Right atrium auricular region (tissue), 2 donors: Measurements from ENCODE around the gene AMACR. TPM values are rescaled to one million over a fixed set of nuclear protein-coding genes. Genes with fewer than 3 reads are reported as not detected.

ENCODE experiments used
- DNase-seq: peaks from one replicate; pipeline ENCODE4 v3.0.0-alpha.2; 2019; ENCODE audit warnings: low spot score
- H3K27ac ChIP-seq, 2 donors: fragments of 200-600 bp; sonication (generic); 1 replicate in 1 of 2; 2 replicates in 1 of 2; pipeline ENCODE4 v1.5.1; 2016 to 2019
- H3K27me3 ChIP-seq, 2 donors: fragments of 200-600 bp; sonication (generic); one replicate each; pipeline versions ENCODE4 v1.5.1 to v1.6.0; 2017 to 2019
- H3K36me3 ChIP-seq: fragments of 200-600 bp; sonication (generic); one replicate; pipeline ENCODE4 v1.5.1; 2016
- H3K4me1 ChIP-seq, 2 donors: fragments of 200-600 bp; sonication (generic); one replicate each; pipeline versions ENCODE4 v1.5.1 to v1.6.0; 2017 to 2019
- H3K4me3 ChIP-seq, 2 donors: fragments of 200-600 bp; sonication (generic); 1 replicate in 1 of 2; 2 replicates in 1 of 2; pipeline ENCODE4 v1.5.1; 2017 to 2019; ENCODE audit warnings: mild to moderate bottlenecking in 1 of 2, moderate library complexity in 1 of 2
- H3K9me3 ChIP-seq, 2 donors: fragments of 200-600 bp; sonication (generic); one replicate each; pipeline ENCODE4 v1.5.1; 2019
- CTCF ChIP-seq, 2 donors: fragments of 200-600 bp; sonication (generic); IDR thresholded peaks; one replicate each; pipeline ENCODE4 v1.5.1; 2019; ENCODE audit warnings: antibody characterized with exemption in 2 of 2
- total RNA-seq, 2 donors: library from RNA; depleted of rRNA; stranded (reverse); fragments of >200 nt; gene quantifications; one replicate each; pipeline ENCODE4 v1.1.0, GENCODE V29; 2016

The AMACR gene
- total RNA-seq, 2 donors from 2014 or later: 4.1 to 12.6 TPM

DNA sequence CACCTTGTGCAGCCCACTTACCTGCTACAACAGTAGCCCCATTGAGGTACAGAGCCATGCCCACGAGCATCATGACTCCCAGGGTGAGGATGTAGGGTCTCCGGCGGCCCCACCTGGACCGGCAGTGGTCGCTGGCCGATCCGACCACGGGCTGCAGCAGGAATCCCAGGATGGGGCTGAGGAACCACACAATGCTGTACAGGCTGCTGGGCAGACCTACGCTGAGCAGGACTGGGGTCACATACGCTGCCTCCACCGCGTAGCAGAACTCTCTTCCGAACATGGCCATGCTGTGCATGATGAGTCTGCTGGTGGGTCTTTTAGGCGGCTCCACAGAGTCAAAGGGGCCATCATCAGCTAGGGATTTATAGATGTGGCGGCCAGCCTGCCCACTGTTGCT lies 23.7 kb downstream of the AMACR start:
- Histone ChIP-seq H3K4me3 (no peak overlapping the region), H3K27ac (no peak overlapping the region)

DNA sequence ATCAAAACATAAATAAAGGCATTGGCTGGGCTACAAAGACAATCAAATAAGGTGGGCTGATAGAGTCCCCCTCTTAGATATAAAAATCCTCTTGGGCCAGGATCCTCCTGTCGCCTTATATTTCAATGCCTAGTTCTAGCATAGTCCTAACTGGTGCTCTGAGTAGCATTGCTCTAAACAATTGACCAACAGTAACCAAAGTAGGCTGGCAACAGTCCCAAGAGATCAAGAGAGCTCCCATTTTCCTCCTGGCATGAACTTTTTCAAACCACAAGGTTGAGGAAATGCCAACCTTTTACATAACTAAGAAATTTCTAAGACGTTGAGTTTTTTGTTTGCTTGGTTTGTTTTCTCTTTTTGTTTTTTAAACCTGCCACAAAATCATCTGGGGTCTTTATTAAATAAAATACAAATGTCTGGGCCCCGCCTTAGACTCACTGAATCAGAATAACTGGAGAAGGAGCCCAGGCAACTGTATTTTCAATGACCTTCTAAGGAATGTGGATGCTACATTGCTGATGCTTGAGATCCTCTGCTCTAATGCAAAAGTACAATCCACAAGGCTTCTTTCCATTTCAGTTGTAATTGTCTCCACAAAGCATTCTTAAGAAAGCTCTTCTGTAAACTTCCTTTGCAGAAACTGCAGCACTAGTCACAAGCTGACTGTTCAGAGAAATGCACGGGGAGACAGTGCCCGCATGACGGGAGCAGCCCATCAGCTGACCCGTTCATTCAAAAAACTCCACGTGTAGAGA lies 26.3 kb downstream of the AMACR start:
- TF ChIP-seq CTCF (IDR thresholded peaks at IDR 0.05): no peak
- DNase-seq: no peak
- Histone ChIP-seq H3K4me1 (no peaks in the 10 kb centered on the region), H3K27ac (no peak overlapping the region), H3K27me3 (no peaks in the 10 kb centered on the region), H3K4me3 (no peak overlapping the region), H3K9me3 (no peaks in the 10 kb centered on the region), H3K36me3 (no peaks in the 10 kb centered on the region)

More for the DNA sequence above, 23.7 kb downstream of the AMACR start:
- H3K4me1 ChIP-seq: no peaks in the 10 kb centered on the region
- no peaks in the 10 kb centered on the region for H3K9me3 ChIP-seq
- DNase-seq: no peak
- no peak for TF ChIP-seq CTCF (IDR thresholded peaks at IDR 0.05)
- H3K27me3 ChIP-seq: no peaks in the 10 kb centered on the region
- H3K36me3 ChIP-seq: peaks cover 14% of the 10 kb centered on the region

- Histone ChIP-seq H3K27me3 (no peaks in the 10 kb centered on the region), H3K27ac (no peak overlapping the region), H3K36me3 (no peaks in the 10 kb centered on the region), H3K9me3 (no peaks in the 10 kb centered on the region), H3K4me3 (no peak overlapping the region), H3K4me1 (peaks cover 0 to 11% of the 10 kb centered on the region in 2 donors)
- DNase-seq: no peak
- TF ChIP-seq CTCF (IDR thresholded peaks at IDR 0.05): no peak
These were observed 27.8 kb downstream of the AMACR start for GRCh38 chr5:33980030-33980429.

GRCh38 chr5:33978306-33978705 lies 29.5 kb downstream of the AMACR start:
- Histone ChIP-seq H3K4me3 (no peak overlapping the region), H3K27me3 (no peaks in the 10 kb centered on the region), H3K4me1 (peaks cover 0 to 17% of the 10 kb centered on the region in 2 donors), H3K9me3 (no peaks in the 10 kb centered on the region), H3K36me3 (no peaks in the 10 kb centered on the region), H3K27ac (no peak overlapping the region)
- no peak for TF ChIP-seq CTCF (IDR thresholded peaks at IDR 0.05)
- no peak for DNase-seq

DNA sequence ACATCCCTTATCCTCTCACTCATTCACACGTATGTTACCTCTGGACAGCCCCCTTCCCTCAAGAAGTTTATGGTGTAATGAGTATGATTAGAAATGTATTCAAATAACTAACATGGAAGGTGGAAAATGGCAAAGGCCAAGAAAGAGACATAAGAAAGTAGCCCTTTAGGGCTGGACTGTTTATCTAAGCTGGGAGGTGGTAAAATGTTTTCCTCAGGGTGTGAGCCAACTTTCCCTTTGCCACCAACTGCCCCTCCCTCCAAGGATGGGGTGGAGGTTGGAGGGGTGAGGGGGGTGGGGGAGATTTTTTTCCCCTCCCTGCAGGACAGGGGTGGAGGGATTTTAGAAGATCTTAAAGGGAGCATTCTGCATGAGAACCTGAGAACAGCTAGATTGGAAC lies 31.5 kb downstream of the AMACR start:
- H3K4me3 ChIP-seq: no peak overlapping the region
- no peak for DNase-seq
- H3K4me1 ChIP-seq: peaks cover 0 to 17% of the 10 kb centered on the region in 2 donors
- no peaks in the 10 kb centered on the region for H3K9me3 ChIP-seq
- no peak overlapping the region for H3K27ac ChIP-seq
- no peak for TF ChIP-seq CTCF (IDR thresholded peaks at IDR 0.05)
- no peaks in the 10 kb centered on the region for H3K36me3 ChIP-seq
- no peaks in the 10 kb centered on the region for H3K27me3 ChIP-seq

DNA sequence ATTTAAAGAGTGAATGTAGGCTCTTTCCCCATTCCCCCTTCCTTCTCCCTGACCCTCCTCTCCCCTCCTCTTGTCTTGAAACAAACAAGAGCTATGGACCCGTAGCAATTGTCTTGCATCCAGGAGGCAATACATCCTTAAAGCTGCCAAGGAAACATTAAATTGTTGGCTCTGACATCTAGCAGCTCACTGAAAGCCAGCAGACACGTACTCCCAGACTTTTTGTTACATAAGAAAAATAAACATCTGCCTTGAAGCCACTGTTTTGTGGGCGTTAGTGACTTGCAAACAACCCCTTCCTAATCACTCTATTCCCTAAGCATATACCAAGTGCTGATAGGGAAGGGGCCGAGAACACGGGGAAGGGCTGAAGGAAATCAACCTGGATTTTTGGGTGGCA lies 32.0 kb downstream of the AMACR start:
- no peak overlapping the region for H3K4me3 ChIP-seq
- no peak overlapping the region for H3K27ac ChIP-seq
- no peak for TF ChIP-seq CTCF (IDR thresholded peaks at IDR 0.05)
- no peak for DNase-seq
- H3K4me1 ChIP-seq: peaks cover 0 to 17% of the 10 kb centered on the region in 2 donors
- no peaks in the 10 kb centered on the region for H3K9me3 ChIP-seq
- H3K36me3 ChIP-seq: no peaks in the 10 kb centered on the region
- H3K27me3 ChIP-seq: no peaks in the 10 kb centered on the region
